RCC 7860 (cell line): ENCODE results near the gene IMMP2L.
"Not testable (repeated sequence)": the region's sequence is repeated elsewhere in the genome, so short reads cannot be mapped to it uniquely, and the experiment has no call there.

ENCODE experiments used
- DNase-seq: peaks from one replicate; pipeline ENCODE4 v3.0.0-alpha.2; 2015; ENCODE audit warnings: low spot score
- FAIRE-seq: peaks from 2 replicates; lab custom pipeline; 2012; peaks lifted over from hg19 to GRCh38; lab: Jason Lieb, UNC

Gene IMMP2L

GRCh38 chr7:111091593-111092358 is 470.5 kb downstream of the IMMP2L start:
- FAIRE-seq (no peak), DNase-seq (no peak)

- DNase-seq (no peak), FAIRE-seq (no peak)
Observed at GRCh38 chr7:111090846-111091245, 471.4 kb downstream of the IMMP2L start, which contains the start of gene LRRN3. LRRN3 (plus strand) TSS chr7:111091127; CDS start chr7:111122773, 31,646 bp downstream.

DNA sequence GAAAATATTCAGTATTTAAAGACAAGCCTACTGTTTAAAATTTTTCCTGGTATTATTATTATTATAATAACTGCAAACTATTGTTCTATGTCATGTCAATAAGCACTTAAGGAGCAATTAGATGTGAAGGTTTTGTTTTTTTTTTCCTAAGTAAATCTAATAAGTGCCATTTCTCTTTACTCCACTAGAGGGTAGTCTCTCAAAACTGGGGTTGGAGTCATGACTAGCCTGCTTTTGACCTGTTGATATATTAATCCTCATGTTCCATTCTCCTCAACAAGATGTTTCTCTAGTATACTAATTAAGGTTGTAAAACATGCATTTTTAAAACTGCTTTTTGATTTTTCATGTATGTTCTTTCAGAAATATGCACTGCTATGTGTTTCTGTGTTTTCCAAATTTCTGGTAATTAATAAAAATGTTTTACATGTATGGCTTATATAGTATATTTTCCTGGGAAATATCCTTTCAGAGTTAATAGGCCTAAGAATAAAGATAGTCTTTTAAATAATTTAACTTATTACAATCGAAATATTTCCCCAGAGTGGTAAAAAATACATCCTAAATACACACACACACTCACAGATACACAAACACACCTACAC is 472.4 kb downstream of the IMMP2L start:
- peak; percentile 86 for FAIRE-seq
- peak; percentile 57 for DNase-seq

GRCh38 chr7:111088328-111088727 is 474.0 kb downstream of the IMMP2L start:
- DNase-seq (no peak), FAIRE-seq (no peak)

GRCh38 chr7:111086532-111086931 is 475.8 kb downstream of the IMMP2L start:
- DNase-seq (no peak), FAIRE-seq (no peak)

DNA sequence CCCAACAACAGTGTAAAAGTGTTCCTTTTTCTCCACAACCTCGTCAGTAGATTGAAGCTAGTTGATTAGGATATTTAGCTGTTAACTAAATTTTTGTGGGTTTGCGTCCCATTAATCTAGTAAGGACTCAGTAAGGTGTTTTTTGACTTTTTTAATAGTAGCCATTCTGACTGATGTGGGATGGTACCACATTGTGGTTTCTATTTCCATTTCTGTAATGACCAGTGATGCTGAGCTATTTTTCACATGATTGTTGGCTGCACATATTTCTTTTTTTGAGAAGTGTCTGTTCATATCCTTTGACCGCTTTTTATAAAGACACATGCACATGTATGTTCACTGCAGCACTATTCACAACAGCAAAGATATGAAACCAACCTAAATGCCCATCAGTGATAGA is 476.9 kb downstream of the IMMP2L start:
- DNase-seq (no peak), FAIRE-seq (no peak)

DNA sequence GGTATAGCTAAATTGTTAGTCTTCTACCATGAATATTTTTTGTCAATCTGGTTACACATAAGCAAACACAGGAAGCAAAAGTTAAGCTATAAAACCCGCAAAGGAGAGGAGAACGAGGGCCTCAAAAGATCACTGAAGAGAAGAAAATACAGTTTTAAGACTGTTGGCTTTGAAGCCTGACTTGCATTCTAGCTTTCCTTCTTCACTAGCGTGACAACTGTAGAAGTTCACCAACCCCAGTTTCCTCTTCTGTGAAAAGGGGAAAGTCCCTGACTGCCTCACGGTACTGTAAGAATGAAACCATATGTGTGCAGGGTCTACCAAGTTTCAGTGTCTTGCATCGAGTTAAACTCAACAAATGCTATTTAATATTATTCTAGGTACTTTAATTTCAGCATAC is 478.9 kb downstream of the IMMP2L start:
- peak; percentile 17 for DNase-seq
- no peak for FAIRE-seq

DNA sequence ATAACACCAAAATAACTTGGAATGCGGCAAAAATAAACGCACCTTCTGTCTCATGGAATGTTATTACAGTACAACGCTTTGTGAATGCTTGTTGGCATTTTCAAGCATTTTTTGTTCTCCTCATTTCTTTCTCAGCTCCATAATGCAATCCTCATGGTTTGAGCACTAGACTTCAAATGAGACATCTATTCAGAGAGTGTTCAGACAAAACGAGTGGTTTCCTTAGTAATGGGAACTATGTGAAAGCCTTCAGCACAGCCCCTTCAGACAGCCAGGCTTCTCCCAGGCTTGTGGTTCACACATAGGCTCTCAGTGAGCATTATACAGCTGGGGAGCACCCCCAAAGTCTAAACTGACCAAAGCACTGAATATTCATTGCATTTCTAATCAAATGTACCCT is 479.9 kb downstream of the IMMP2L start:
- FAIRE-seq (no peak), DNase-seq (no peak)

DNA sequence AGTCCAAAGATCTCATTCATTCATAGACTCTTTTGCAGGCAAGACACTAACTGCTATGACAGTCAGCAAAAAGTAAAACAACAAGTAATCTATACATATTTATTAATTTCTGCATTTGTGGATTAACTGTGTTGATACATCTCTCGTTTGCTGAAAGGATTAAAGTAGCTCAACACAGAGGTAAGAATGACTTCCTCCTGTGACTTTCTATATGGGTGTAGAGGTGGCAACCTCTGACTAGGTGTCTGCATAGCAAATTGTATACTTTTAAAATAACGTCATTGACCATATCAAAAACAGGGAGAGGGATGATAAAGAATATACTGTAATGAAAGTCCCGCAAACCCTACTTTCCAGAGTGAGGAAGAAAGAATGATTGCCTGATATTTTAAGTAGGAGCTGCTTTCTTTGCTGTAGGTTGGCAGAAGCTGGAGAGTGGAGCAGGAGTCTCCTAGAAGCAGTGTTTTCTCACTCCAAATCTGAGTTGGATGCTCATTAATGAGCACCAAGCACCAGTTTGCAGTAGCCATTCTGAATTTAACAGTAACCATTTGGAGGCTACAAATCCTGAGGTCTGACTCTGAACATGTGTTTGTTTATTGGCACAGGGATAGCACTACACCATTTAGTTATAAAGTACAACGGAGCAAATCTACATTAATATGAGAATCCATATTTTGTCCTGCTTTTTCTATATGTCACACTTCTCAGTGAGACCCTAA is 480.6 kb downstream of the IMMP2L start:
- DNase-seq (no peak), FAIRE-seq (no peak)

DNA sequence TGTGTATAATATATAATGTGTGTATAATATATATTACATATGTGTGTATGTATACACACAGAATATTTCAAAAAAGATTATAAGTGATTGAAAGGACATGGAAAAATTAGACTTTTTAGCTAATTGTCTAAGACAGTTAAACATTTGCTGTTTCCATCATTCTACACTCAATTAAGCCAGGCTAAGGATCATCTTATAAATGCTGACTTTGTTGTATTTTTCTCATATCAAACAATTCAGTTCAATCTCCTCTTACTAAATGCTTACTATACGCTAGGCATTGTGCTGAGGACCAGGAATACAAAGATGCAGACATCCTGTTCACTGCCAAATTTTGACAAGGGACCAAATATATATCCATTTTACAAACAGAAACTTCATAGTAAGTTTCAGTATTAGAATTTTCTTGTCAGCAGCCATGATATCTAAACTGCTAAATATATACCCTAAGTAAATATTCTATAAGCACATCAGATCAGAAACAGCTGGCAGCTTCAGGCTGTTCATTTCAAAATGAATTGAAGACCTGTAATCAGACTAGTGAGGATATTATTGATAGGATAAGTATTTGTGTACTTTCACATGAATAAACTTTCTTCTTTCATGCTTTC is 481.7 kb downstream of the IMMP2L start:
- no peak for DNase-seq
- FAIRE-seq: no peak

DNA sequence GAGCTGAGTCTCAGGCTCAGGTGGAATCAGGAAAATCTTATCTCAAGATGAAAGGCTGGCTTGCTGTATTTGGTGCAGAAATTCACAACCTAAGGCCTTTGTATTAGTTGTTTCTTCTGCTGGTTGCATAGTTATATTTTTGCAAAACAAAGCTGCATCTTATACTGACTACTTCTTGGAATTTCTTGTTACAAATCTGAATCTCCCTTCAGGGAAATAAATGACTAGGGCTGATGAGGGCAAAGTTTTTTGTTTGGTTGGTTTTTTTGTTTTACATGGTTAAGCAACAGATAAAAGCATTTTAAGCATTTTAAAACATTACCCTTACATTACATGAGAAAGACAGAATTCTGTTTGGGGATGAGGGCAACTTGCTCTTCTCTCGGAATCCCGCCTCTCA is 485.3 kb downstream of the IMMP2L start:
- DNase-seq (no peak), FAIRE-seq (no peak)

GRCh38 chr7:111076205-111076604 is 486.1 kb downstream of the IMMP2L start:
- DNase-seq (peak; percentile 85), FAIRE-seq (peak; percentile 78)

DNA sequence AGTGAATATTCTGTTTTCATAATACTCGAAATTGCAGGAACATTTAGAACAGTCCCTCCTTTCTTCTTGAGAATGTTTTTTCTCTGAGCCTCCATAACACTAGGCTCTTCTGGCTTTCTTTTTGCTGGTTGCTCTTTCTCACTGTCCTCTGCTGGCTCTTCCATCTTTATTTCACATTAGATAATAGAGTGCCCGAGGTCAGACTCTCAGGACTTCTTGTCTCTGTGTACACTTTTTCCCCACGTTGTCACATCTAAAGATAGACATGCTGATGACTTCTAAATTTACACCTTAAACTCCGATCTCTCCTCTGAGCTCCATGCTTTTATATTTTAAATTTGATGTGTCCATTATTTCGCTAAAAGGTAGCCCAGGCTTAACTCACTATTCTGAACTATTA is 486.8 kb downstream of the IMMP2L start:
- DNase-seq (no peak), FAIRE-seq (no peak)

- FAIRE-seq: no peak
- DNase-seq: no peak
Observed at GRCh38 chr7:111074748-111075146, 487.5 kb downstream of the IMMP2L start.

DNA sequence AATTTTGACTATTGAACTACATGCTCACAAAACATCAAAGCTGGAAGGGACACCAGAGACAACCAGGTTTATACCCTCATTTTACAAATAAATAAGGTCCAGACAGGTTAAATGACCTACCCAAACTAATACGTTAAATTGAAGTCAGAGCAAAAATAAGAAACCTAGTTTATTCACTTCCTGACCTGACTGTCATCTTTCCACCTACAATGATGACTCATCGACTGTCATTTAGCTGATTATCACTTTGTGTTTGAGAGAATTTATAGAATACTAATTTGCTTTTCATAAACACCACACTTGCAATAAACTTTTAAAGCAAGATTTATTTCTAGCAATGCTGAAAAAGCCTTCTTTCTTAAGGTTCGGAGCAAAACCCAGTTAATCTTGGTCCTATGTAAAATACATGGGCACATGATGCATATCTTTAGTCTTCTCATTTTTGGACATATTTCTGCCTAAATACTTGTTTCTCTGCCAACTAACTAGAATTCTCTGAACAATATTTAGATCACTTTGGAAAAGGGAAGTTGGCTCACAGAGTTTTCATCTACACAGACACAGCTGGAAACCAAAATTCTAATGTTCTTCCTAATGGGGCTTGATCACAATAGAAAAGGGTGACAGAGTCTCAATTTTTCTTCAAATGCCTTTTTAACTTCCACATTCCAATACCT is 488.1 kb downstream of the IMMP2L start:
- FAIRE-seq (no peak), DNase-seq (no peak)

GRCh38 chr7:111072658-111073057 is 489.6 kb downstream of the IMMP2L start:
- DNase-seq, FAIRE-seq: not testable (repeated sequence)

DNA sequence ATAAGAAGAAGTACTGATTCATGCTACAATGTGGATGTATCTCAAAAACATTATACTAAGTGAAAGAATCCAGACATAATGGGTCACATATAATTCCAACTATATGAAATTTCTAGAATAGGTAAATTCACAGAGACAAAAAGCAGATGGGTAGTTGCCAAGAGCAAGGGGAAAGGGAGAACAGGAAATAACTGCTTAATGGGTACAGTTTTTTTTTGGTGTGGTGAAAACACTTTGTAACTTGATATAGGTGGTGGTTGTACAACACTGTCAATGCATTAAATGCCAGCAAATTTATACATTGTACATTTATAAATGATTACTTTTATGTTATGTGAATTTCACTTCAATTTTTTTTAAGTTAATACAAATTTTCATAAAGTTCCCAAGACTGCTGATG is 490.7 kb downstream of the IMMP2L start:
- DNase-seq: no peak
- no peak for FAIRE-seq

DNA sequence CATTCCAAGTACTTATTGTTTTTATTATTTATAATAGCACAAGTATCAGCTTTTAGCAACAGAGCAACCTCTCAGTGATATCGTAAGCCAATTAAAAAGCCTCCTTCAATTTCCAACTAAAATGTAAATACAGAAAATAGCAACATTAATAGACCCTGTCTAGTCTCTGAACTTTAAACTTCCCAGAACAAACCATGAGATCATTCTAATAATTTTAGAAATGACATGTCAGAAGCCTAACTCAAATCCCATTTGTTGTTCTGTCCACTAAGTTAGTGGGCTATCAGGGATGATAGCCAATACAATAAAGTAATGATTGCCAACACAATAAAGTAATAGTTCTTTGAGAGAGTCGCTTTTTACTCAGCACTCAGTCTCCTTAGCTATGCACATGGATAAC is 493.7 kb downstream of the IMMP2L start:
- FAIRE-seq (no peak), DNase-seq (no peak)

DNA sequence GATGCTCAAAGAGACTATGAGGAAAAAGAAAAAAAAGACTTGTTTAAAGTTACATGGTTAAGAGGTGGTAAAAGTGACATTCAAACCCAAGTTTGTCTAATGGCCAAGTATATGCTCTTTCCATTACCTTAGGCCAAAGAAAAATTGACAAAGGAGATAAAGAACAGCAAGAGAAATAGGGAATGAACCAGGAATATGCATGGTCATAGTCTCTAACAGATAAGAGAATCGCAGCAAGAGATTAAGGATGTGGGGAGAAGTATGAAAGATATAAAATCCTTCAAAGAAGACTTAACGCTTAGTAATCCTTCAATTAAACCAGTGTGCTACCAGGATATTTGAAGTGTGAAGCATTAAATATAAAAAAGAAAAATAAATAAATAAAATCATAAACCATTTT is 494.6 kb downstream of the IMMP2L start:
- DNase-seq (no peak), FAIRE-seq (no peak)

DNA sequence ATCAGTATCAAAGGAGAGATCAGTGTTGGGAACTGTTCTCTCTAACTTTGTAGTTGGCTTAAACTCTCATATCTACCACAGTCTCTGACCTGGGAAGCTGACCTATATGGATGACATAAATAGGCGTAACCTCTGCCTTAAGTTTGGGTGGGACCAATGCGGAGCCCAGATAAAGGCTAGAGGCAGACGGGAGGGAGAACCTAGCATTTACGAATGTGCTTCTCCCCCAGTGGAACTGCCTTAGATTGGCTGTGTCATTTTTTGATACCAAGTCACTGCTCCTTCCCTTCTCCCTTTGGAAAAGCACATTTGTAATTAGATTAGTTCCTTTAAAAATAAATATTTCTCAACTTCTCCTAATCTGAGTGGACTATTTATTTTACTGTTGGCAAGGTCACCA is 495.0 kb downstream of the IMMP2L start:
- DNase-seq (no peak), FAIRE-seq (no peak)

DNA sequence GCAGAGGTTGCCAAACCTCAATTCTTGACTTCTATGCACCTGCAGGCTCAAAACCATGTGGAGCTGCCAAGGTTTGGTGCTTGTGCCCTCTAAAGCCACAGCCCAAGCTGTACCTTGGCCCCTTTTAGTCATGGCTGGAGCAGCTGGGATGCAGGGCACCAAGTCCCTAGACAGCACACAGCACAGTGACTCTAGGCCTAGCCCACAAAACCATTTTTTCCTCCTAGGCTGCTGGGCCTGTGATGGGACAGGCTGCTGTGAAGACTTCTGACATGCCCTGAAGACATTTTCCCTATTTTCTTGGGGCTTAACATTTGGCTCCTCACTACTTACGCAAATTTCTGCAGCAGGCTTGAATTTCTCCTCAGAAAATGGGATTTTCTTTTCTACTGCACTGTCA is 499.1 kb downstream of the IMMP2L start:
- DNase-seq (no peak), FAIRE-seq (no peak)
